ENCODE results near the gene SULT6B1. TPM values are rescaled to one million over a fixed set of nuclear protein-coding genes. Genes with fewer than 3 reads are reported as not detected.

The SULT6B1 gene
- total RNA-seq, 6 experiments from 2014 or later = not detected

DNA sequence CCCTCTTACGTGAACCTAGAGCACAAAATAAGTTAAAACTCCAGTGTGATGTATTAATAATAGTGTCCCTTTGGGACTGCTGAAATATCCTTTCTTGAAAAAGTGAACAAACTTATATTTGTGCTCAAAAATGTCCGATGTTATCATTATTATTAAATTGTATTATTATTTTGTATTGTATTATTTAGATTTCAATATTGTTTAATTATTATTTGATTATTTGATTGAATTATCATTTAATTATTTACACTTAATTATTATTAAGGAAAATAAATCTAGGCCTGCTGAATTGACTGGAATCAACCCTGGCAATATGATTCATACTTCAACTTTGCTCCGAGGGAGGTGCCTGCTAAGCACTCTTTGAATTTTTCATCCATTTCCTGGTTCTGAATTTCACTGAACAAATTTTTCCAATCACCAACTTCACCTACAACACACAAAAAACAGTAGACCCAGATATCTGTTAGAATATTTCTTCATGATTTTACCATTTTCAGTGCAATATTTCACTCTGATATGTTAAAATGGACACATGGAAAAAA lies 20.8 kb downstream of the SULT6B1 start:
- TF ChIP-seq POLR2A (IDR thresholded peaks at IDR 0.05) = no peak
- TF ChIP-seq, protein P1, sequence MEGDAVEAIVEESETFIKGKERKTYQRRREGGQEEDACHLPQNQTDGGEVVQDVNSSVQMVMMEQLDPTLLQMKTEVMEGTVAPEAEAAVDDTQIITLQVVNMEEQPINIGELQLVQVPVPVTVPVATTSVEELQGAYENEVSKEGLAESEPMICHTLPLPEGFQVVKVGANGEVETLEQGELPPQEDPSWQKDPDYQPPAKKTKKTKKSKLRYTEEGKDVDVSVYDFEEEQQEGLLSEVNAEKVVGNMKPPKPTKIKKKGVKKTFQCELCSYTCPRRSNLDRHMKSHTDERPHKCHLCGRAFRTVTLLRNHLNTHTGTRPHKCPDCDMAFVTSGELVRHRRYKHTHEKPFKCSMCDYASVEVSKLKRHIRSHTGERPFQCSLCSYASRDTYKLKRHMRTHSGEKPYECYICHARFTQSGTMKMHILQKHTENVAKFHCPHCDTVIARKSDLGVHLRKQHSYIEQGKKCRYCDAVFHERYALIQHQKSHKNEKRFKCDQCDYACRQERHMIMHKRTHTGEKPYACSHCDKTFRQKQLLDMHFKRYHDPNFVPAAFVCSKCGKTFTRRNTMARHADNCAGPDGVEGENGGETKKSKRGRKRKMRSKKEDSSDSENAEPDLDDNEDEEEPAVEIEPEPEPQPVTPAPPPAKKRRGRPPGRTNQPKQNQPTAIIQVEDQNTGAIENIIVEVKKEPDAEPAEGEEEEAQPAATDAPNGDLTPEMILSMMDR (IDR thresholded peaks at IDR 0.05) = no peak
- H3K27ac ChIP-seq = no peak overlapping the region
- no peaks in the 10 kb centered on the region for H3K27me3 ChIP-seq
- no peaks in the 10 kb centered on the region for H3K9me3 ChIP-seq
- no peaks in the 10 kb centered on the region for H3K36me3 ChIP-seq
- intact Hi-C loops (cut with DNase I) = no loop called here
- 82% methylated on average over 3 of the region's 3 CpGs for WGBS (ENCODE audit: insufficient coverage, low coverage, low lambda C conversion rate, missing lambda C conversion rate)
- DNase-seq = no peak
- H3K4me3 ChIP-seq = no peak overlapping the region
- peaks cover 0 to 4% (median 0%) of the 10 kb centered on the region in 4 donors for H3K4me1 ChIP-seq
- peak in 1 of 4 donors; percentile 83 for ATAC-seq

DNA sequence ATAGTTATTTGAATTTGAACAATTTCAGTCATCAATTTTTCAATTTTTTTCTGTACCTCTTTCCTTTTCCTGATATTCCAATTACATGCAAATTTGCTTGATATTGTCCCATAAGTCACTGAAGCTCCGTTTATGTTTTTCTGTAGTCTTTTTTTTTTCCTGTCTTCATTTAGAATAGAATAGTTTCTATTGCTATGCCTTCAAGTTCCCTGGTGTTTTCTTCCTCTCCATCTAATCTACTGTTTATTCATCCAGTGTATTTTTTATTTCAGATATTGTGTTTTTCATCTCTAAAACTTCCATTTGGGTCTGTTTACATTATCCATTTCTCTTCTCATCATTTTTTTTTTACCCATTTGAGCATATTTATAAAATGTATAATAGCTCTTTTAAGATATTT lies 23.7 kb downstream of the SULT6B1 start:
- TF ChIP-seq POLR2A (IDR thresholded peaks at IDR 0.05) = no peak
- TF ChIP-seq, protein P1 (IDR thresholded peaks at IDR 0.05) = no peak
- Histone ChIP-seq H3K4me3 (no peak overlapping the region), H3K4me1 (peaks cover 0 to 4% (median 0%) of the 10 kb centered on the region in 4 donors), H3K27ac (no peak overlapping the region), H3K27me3 (no peaks in the 10 kb centered on the region), H3K9me3 (no peaks in the 10 kb centered on the region), H3K36me3 (no peaks in the 10 kb centered on the region)
- no peak for DNase-seq
- WGBS (ENCODE audit: insufficient coverage, low coverage, low lambda C conversion rate, missing lambda C conversion rate) = 50% methylated on average over 1 of the region's 1 CpG
- intact Hi-C loops (cut with DNase I) = no loop called here
- ATAC-seq = no peak

DNA sequence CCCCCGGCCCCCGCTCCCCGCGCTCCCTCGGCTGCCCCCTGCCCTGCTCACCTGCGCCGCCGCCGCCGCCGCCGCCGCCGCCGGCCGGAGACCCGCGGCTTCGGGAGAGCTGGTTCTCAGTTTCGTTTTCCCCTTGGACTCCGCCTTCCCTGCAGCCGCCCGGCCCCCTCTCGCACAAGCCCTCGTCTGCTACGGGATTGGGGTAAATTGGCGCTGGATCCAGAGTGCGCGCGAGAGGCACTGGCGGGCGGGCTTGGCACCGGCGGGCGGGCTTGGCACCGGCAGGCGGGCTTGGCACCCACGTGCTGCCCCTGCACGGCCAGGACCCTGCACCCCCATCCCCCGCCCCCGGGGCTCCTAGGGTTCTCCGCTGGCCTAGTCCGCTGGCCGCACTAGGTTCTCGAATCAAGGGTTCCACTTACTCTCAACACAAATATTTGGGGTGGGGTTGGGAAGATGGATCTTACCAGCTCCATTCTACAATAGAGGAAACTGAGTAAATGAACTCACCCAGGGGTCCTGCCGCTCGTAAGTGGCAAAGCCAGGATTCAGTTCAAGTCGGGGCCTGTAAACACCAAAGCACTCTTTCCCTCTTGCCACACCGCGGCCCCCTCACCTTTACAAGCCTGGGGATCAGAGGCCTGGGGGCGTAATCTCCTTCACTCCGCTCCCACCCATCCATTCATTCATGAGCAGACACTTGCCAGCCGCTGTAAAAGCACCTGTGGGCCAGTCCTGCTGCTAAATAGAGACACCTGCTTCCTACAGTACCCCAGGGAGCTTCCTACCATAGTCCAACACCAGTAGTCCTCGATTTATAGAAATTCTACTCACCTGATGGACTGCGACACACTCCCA lies 31.4 kb downstream of the SULT6B1 start, which contains the start of gene EIF2AK2:
Gene EIF2AK2, minus strand, starts transcription at position 124 of the 858 bp plus-strand sequence. CDS start 9,174 bp downstream, outside the sequence.
- 13% methylated on average over 10 of the region's 55 CpGs for WGBS (ENCODE audit: insufficient coverage, low coverage, low lambda C conversion rate, missing lambda C conversion rate)
- TF ChIP-seq POLR2A (IDR thresholded peaks at IDR 0.05) = peak; percentile 53
- TF ChIP-seq, protein P1 (IDR thresholded peaks at IDR 0.05) = no peak

DNA sequence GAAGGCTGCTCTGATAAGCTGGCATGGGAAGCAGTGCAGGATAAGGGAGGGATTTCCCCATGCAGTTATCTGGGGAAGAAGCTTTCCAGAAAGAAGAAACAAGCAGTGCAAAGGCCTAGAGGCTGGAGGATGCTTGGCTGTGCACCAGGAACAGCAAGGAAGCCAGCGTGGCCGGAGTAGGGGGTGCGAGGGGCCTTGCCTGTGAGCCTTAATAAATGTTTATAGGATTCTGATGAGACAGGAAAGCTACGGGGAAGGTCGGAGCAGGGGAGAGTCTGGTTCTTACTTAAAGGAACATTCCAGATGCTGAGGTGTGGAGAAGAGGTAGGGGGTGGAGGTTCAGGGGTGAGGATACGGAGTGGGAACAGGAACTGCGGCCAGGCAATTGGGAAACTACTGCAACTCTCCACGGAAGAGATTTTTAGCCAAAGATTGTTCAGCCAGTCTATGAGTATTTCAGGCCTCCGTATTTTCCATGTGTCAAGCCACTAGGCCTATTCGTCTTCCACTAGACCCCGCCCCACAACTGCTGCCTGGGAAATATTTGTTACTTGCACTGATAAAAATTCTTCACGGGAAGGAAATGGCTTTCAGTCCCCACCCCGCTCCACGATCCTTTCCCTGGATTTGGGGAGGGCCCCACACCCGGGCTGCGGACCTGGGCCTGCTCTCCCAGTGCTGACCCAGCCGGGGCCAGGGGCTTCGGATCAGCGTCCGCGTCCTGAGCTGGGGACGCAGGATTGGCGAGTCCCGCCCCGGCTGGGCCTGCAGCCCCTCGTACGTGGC lies 32.2 kb downstream of the SULT6B1 start:
- H3K4me1 ChIP-seq = peaks cover 0 to 8% (median 0%) of the 10 kb centered on the region in 4 donors
- DNase-seq (no peak), ATAC-seq (peak; percentile 45 to 59 (median 54))
- H3K27me3 ChIP-seq = no peaks in the 10 kb centered on the region
- TF ChIP-seq, protein P1 (IDR thresholded peaks at IDR 0.05) = no peak
- TF ChIP-seq POLR2A (IDR thresholded peaks at IDR 0.05) = no peak
- H3K36me3 ChIP-seq = no peaks in the 10 kb centered on the region
- H3K4me3 ChIP-seq = peak overlapping the region; percentile 76 to 96 (median 87)
- H3K9me3 ChIP-seq = no peaks in the 10 kb centered on the region
- peak overlapping the region; percentile 81 to 93 (median 92) for H3K27ac ChIP-seq
- intact Hi-C loops (cut with DNase I) = no loop called here
- WGBS (ENCODE audit: insufficient coverage, low coverage, low lambda C conversion rate, missing lambda C conversion rate) = under 1% methylated on average over 16 of the region's 27 CpGs

More for the DNA sequence above, 31.4 kb downstream of the SULT6B1 start, which contains the start of gene EIF2AK2:
- Histone ChIP-seq H3K27me3 (no peaks in the 10 kb centered on the region), H3K9me3 (no peaks in the 10 kb centered on the region), H3K36me3 (no peaks in the 10 kb centered on the region), H3K27ac (peak within 1 kb of the TSS; percentile 81 to 93 (median 92)), H3K4me1 (peaks cover 0 to 8% (median 0%) of the 10 kb centered on the region in 4 donors), H3K4me3 (peak within 1 kb of the TSS; percentile 76 to 96 (median 87))
- peak; percentile 88 to 89 (median 88) for DNase-seq
- intact Hi-C loops (cut with DNase I) = no loop called here
- peak; percentile 94 to 97 (median 96) for ATAC-seq
